Stimulated activated CD8-positive, alpha-beta memory T cell treated with anti-CD3 and anti-CD28 coated beads, Interleukin-4, amount 100 ng/mL, for 24 hours (primary cell): ENCODE measurements around the gene AGAP9.
"Not testable (repeated sequence)": the region's sequence is repeated elsewhere in the genome, so short reads cannot be mapped to it uniquely, and the experiment has no call there.

Source experiments
- DNase-seq: peaks from one replicate; pipeline ENCODE4 v3.0.0-alpha.2; 2020; ENCODE audit warnings: low read depth

The AGAP9 gene

DNA sequence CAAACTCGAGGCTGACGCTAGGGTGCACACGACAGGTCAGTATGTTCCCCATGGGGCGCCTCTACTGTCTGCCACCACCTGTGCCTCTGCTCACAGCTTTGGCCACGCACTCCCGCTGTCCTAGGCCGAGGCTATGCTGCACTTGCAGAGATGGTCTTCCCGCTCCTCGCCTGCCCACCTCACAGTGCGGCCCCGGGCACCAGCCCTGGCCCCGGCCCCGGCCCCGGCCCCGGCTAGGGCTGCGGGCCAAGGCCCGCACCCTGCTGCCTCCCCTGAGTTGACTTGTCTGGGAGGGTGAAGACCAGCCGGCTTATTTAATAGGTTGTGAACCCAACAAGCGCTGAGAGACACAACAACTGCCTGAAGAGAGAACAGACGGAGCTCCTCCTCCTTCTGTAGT, at the start of gene AGAP9:
TSS of gene AGAP9 (minus strand) at position 164 of the 400 bp plus-strand sequence. CDS start at position 52, 112 bp downstream.
- not testable (repeated sequence) for DNase-seq

DNA sequence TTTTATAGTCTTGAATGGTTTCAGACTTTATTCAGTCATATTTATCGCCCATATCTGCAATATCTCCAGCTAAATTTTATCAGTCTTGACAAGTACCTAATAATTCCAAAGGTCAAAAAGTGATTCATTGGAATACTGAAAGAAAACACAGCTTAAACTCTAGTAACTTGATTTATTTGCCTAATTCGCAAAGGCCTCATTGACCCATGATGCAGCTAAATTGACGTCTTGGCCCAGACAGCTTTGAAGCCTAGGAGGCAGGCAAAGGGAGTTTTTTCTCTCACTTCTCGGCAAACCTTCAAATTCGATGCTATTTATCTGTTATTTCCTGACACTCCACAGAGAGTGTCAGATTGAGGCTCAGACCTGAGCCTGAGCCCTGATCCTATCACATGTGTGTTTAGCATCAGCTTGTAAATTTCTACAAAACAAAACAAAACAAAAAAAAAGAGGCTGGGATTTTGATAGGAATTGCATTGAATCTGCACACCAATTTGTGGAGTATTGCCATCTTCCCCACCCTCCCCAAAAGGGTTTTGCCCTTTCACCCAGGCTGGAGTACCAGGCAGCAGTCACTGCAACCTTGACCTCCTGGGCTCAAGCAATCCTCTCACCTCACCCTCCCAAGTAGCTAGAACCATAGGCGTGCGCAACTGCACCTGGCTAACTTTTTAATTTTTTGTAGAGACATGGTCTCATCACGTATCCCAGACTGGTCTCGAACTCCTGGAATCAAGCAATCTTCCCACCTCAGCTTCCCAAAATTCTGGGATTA, 47.9 kb upstream of the AGAP9 start:
- DNase-seq, result not testable (repeated sequence)

DNA sequence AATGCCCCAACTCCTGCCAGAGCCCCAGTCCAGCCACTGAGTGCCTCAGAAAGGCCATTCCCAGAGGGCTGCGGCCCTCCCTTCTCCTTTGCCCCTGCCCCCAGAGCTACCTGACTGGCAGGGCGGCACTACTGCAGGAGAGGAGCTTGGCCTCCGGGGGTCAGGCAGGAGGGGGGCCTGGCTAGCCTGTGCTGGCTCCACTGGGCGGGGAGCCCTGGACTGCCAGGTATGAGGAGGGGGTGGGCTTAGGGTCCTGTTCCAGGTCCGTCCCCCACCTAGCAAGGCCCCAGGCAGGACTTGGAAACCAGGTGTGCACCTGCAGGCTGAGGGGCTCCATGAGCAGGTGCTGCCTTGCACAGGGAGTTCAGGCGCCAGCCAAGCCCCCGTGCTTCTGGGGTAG, 43.3 kb upstream of the AGAP9 start:
- DNase-seq, result not testable (repeated sequence)

DNA sequence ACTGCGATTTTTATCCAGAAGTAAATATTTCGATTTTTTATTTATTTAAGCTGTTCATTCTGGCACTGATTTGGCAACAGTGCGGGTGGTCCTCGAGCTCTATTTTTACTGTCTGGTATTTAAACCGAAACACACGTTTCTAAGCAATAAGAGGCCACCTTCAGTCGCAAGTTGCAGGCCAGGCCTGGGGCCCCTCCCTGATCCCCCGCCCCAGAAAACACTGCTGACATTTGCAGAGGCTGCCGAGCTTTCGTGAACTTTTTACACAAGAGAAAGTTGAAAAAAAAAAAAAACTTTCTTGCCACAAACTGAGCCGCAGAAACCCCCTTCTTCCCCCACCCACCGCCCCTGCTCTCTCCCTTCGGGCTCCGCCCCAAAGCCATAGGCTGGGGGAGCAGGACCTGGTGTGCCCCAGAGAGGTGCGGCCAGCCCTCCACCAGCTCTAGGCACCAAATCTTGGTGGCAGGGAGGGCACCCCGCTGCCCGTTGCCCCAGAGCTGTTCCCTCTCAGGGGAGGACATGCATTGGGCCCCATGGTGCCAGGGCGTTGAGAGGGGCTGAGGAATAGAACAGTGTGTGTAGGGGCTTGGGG, 42.8 kb upstream of the AGAP9 start:
- not testable (repeated sequence) for DNase-seq

GRCh38 chr10:47565517-47565920, 42.1 kb upstream of the AGAP9 start:
- DNase-seq, result not testable (repeated sequence)

DNA sequence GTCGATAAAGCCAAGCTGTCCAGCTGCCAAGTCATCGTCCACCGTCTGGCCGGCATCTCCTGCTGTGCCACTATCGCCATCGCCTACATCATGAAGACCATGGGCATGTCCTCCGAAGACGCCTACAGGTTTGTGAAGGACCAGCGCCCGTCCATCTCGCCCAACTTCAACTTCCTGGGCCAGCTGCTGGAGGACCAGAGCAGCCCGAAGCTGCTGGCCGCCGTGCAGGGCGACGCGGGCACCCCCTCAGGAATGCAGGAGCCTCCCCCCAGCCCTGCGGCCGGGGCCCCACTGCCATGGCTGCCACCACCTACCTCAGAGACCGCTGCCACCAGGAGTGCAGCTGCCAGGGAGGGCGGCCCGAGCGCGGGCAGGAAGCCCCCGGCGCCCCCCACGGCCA, 41.5 kb upstream of the AGAP9 start:
- DNase-seq, result not testable (repeated sequence)

DNA sequence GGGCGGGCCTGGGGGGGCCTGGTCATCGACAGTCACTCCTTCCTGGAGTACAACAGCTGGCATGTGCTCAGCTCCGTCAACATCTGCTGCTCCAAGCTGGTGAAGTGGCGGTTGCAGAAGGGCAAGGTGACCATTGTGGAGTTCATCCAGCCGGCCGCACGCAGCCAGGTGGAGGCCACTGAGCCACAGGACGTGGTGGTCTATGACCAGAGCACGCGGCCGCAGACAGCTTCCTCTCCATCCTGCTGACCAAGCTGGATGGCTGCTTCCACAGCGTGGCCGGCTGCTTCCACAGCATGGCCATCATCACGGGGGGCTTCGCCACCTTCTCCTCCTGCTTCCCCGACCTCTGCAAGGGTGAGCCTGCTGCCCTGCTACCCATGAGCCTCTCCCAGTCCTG, 40.9 kb upstream of the AGAP9 start:
- not testable (repeated sequence) for DNase-seq

- DNase-seq, result not testable (repeated sequence)
Observed at GRCh38 chr10:47560452-47560851, 37.0 kb upstream of the AGAP9 start.

- not testable (repeated sequence) for DNase-seq
Observed at GRCh38 chr10:47559718-47560308, 36.4 kb upstream of the AGAP9 start.

DNA sequence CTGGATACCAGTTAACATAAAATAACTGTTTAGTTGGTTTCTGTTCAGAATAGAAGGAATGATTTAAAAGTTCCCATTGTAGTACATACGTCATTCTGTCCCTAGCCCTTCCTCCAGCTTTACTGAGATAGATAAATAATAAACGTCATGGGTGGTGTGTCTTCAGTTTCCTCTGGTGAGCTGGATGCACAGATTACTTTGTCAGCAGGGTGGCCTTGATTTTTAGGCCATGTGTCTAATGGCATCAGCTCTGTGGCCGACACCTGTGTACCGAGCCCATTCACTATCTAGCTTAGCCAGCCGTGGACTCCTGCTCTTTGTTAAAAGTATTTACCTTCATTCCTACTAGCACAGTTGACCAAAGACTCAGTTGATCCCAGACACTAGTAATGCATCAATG, 34.7 kb upstream of the AGAP9 start:
- DNase-seq, result not testable (repeated sequence)

- not testable (repeated sequence) for DNase-seq
Observed at GRCh38 chr10:47557616-47558015, 34.2 kb upstream of the AGAP9 start.

GRCh38 chr10:47555334-47555733, 31.9 kb upstream of the AGAP9 start:
- DNase-seq, result not testable (repeated sequence)

DNA sequence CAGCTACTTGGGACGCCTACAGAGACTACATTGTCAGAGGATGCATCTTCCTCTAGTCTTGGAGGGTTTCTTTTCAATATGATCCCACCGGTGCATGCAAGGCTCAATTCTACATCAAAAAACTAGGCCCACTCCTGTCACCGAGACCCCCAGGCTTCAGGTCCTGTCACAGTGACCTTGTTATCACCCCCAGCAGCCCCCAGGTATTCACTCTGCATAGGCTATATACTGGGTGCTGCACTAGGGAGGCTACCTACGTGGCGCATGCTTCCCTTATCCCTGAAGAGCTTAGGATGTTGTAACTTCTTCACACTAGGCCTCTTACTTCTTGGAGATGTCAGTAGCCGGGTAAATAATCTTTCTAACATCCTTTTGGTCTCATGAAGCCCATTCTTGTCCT, 31.1 kb upstream of the AGAP9 start:
- DNase-seq, result not testable (repeated sequence)

GRCh38 chr10:47553860-47554247, 30.4 kb upstream of the AGAP9 start:
- not testable (repeated sequence) for DNase-seq

- DNase-seq, result peak; percentile 69
Observed at GRCh38 chr10:47553214-47553859, 29.9 kb upstream of the AGAP9 start.

GRCh38 chr10:47552719-47553118, 29.3 kb upstream of the AGAP9 start:
- DNase-seq, result not testable (repeated sequence)

DNA sequence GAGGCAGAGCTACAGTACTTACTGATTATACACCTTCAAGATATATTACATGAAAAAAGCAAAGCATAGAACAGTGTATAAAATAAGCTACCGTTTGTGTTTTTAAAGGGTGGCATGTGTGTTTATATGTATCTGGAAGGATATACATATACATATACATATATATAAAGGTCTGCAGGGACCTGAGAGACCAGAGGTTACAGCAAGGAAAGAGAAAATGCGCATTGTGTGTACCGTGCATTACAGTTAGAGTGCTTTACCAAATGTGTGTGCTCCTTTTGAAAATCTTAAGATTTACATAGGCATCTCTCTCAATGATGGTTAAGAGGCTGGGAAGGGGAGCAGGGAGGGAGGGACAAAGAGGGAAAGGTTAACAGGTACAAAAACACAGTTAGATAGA, 23.8 kb upstream of the AGAP9 start:
- DNase-seq, result not testable (repeated sequence)

- DNase-seq, result not testable (repeated sequence)
Observed at GRCh38 chr10:47536430-47536829, 13.0 kb upstream of the AGAP9 start.

- DNase-seq, result not testable (repeated sequence)
Observed at GRCh38 chr10:47502313-47502712, 21.1 kb downstream of the AGAP9 start.

GRCh38 chr10:47494226-47494625, 29.2 kb downstream of the AGAP9 start:
- not testable (repeated sequence) for DNase-seq

- not testable (repeated sequence) for DNase-seq
Observed at GRCh38 chr10:47491600-47491999, 31.8 kb downstream of the AGAP9 start, which contains the start of gene FAM25G. Gene FAM25G, minus strand, starts transcription at chr10:47491700. Its CDS starts 26 bp downstream, at chr10:47491674.

DNA sequence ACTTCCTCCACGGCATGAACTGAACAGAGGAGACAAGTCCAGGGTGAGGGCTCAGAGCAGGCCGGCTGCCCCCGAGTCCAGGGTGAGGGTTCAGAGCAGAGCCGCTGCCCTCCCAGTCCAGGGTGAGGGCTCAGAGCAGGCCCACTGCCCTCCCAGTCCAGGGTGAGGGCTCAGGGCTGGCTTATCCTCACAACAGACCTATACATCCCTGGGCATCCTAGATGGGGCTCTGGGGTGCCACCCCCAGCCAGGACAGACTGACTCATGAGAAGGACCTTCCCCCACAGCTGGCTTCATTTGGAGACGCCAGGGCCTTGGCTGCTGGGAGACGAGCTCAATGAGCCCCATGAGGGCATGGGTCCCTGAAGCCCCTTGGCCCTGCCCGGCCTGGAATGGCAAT, 33.8 kb downstream of the AGAP9 start:
- DNase-seq, result not testable (repeated sequence)
